ENCODE data around the gene LVRN.

DNA sequence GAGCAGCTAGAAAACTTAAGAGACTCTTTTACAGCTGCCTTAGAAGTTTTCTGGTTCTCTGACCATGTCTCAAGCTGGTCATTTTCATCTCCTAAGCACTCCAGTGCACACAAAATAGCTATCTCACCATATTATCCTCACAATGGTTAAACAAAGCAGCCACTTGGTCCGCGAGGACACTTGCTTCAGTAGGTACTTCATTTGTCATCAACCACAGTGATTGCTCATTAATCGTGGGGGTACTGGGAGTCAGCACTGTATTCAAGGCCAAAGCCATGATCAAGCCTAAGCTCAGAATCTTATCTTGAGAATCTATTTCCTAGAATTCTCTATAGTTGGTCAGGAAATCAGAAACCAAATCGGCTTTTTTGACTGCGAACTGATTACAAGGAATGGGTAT lies 72.8 kb downstream of the LVRN start:
- TF ChIP-seq EZH2phosphoT487 (IDR thresholded peaks at IDR 0.05; ENCODE audit: low read depth), result no peak
- TF ChIP-seq, protein P1, sequence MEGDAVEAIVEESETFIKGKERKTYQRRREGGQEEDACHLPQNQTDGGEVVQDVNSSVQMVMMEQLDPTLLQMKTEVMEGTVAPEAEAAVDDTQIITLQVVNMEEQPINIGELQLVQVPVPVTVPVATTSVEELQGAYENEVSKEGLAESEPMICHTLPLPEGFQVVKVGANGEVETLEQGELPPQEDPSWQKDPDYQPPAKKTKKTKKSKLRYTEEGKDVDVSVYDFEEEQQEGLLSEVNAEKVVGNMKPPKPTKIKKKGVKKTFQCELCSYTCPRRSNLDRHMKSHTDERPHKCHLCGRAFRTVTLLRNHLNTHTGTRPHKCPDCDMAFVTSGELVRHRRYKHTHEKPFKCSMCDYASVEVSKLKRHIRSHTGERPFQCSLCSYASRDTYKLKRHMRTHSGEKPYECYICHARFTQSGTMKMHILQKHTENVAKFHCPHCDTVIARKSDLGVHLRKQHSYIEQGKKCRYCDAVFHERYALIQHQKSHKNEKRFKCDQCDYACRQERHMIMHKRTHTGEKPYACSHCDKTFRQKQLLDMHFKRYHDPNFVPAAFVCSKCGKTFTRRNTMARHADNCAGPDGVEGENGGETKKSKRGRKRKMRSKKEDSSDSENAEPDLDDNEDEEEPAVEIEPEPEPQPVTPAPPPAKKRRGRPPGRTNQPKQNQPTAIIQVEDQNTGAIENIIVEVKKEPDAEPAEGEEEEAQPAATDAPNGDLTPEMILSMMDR (IDR thresholded peaks at IDR 0.05; ENCODE audit: low read depth, low read length), result no peak
